Measurements from ENCODE around the gene NTRK2.

Gene NTRK2

GRCh38 chr9:85042981-85043647 is 373.6 kb downstream of the NTRK2 start:
- no peak for DNase-seq (ENCODE audit: low spot score)
- no peak overlapping the region for H3K27ac ChIP-seq
- no peak for TF ChIP-seq CTCF (IDR thresholded peaks at IDR 0.05)

GRCh38 chr9:85045271-85045670 is 375.7 kb downstream of the NTRK2 start:
- Histone ChIP-seq H3K4me3 (no peak overlapping the region), H3K27ac (no peak overlapping the region)
- no peak for DNase-seq (ENCODE audit: low spot score)
- TF ChIP-seq CTCF (IDR thresholded peaks at IDR 0.05) = no peak

More at GRCh38 chr9:85042981-85043647, 373.6 kb downstream of the NTRK2 start:
- H3K4me3 ChIP-seq = no peak overlapping the region

DNA sequence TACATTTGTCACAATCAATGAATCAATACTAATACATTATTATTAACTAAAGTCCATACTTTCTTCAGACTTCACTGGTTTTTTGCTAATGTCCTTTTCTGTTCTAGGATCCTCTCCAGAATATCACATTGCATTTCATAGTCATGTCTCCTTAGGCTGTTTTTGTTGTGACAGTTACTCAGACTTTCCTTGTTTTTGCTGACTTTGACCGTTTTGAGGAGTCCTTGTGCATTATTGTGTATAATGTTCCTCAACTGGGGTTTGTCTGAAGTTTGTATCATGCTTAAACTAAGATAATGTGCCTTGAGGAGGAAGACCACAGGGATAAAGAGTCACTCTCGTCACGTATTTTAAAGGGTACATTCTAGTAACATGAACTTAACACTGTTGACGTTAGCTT is 376.9 kb downstream of the NTRK2 start:
- DNase-seq (ENCODE audit: low spot score) = no peak
- no peak overlapping the region for H3K4me3 ChIP-seq
- no peak for TF ChIP-seq CTCF (IDR thresholded peaks at IDR 0.05)
- H3K27ac ChIP-seq = no peak overlapping the region

DNA sequence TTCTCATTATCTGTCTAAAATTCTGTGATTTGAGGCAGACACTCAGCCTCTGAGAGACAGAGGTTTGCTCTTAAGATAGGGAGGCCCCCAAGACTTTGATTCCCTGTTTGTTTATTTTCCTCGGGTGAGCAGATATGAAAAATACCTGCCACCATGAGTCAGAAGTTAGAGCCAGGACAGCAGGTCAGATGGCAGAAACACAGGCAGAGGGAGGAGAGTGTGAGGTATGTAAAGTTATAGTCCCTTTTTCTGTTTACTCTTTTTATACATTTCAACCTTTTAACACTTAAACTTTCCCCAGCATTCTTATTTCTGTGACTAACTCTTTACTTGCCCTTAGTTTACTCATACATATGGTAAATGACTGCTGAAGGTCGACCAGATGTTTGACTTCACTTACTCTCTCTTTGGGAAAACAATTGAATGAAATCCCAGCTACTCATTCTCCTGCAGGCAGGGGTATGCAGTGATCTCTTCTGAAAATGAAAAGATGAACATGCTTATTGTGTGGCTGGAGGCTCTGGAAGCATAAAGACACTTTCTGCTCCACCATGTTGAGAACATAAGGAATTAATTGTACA is 383.8 kb downstream of the NTRK2 start:
- DNase-seq (ENCODE audit: low spot score) = no peak
- Histone ChIP-seq H3K27ac (no peak overlapping the region), H3K4me3 (no peak overlapping the region)
- TF ChIP-seq CTCF (IDR thresholded peaks at IDR 0.05) = no peak

GRCh38 chr9:85054017-85054416 is 384.5 kb downstream of the NTRK2 start:
- H3K4me3 ChIP-seq = no peak overlapping the region
- H3K27ac ChIP-seq = no peak overlapping the region
- no peak for DNase-seq (ENCODE audit: low spot score)
- TF ChIP-seq CTCF (IDR thresholded peaks at IDR 0.05) = no peak

- no peak overlapping the region for H3K27ac ChIP-seq
- H3K4me3 ChIP-seq = no peak overlapping the region
- TF ChIP-seq CTCF (IDR thresholded peaks at IDR 0.05) = no peak
- DNase-seq (ENCODE audit: low spot score) = no peak
Observed at GRCh38 chr9:85055506-85056202, 386.1 kb downstream of the NTRK2 start.

GRCh38 chr9:85056203-85056572 is 386.7 kb downstream of the NTRK2 start:
- TF ChIP-seq CTCF (IDR thresholded peaks at IDR 0.05) = no peak
- no peak overlapping the region for H3K27ac ChIP-seq
- no peak for DNase-seq (ENCODE audit: low spot score)
- H3K4me3 ChIP-seq = no peak overlapping the region
